AG10803 (cell line): Measurements from ENCODE around the gene INHBE.
A peak's percentile ranks its signal among the peaks of the same experiment; 100 is the strongest.

Source experiments
- DNase-seq: peaks from one replicate; pipeline ENCODE4 v3.0.0; 2010; ENCODE audit warnings: low read depth
- H3K4me3 ChIP-seq: 2 replicates; pipeline ENCODE4 v1.5.1; 2011; ENCODE audit warnings: mild to moderate bottlenecking, low read length, control low read depth
- TF ChIP-seq, protein P1 (sequence below): conservative IDR thresholded peaks from 2 replicates; pipeline ENCODE4 v1.5.1; 2011; ENCODE audit warnings: mild to moderate bottlenecking, low read length, control low read depth, inconsistent platforms

Gene INHBE

GRCh38 chr12:57473392-57473791, 18.3 kb downstream of the INHBE start:
- no peak overlapping the region for H3K4me3 ChIP-seq
- TF ChIP-seq, protein P1, sequence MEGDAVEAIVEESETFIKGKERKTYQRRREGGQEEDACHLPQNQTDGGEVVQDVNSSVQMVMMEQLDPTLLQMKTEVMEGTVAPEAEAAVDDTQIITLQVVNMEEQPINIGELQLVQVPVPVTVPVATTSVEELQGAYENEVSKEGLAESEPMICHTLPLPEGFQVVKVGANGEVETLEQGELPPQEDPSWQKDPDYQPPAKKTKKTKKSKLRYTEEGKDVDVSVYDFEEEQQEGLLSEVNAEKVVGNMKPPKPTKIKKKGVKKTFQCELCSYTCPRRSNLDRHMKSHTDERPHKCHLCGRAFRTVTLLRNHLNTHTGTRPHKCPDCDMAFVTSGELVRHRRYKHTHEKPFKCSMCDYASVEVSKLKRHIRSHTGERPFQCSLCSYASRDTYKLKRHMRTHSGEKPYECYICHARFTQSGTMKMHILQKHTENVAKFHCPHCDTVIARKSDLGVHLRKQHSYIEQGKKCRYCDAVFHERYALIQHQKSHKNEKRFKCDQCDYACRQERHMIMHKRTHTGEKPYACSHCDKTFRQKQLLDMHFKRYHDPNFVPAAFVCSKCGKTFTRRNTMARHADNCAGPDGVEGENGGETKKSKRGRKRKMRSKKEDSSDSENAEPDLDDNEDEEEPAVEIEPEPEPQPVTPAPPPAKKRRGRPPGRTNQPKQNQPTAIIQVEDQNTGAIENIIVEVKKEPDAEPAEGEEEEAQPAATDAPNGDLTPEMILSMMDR, result no peak
- no peak for DNase-seq

GRCh38 chr12:57473886-57474285, 18.8 kb downstream of the INHBE start:
- DNase-seq, result no peak
- no peak overlapping the region for H3K4me3 ChIP-seq
- TF ChIP-seq, protein P1, result no peak

DNA sequence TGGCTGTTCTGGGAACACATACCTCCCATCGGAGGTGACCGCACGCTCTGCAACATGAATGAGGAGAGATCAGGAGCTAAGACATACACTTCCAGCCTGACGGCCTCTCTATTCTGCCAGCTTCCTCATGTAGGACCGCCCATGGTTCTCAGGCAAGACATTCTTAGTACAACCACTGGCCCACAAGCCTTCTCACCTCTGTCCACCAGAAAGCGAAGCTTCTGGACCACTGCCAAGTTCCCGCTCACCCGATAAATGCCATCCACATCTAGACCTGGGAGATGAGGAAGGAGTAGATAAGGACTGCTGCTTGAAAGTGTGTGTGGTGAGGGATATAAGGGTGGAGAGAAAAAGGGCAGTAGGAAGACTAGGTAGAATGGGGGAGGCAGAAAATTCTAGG, 19.3 kb downstream of the INHBE start:
- TF ChIP-seq, protein P1, result no peak
- H3K4me3 ChIP-seq, result no peak overlapping the region
- no peak for DNase-seq

- H3K4me3 ChIP-seq, result no peak overlapping the region
- no peak for DNase-seq
Observed at GRCh38 chr12:57474862-57475261, 19.8 kb downstream of the INHBE start.

DNA sequence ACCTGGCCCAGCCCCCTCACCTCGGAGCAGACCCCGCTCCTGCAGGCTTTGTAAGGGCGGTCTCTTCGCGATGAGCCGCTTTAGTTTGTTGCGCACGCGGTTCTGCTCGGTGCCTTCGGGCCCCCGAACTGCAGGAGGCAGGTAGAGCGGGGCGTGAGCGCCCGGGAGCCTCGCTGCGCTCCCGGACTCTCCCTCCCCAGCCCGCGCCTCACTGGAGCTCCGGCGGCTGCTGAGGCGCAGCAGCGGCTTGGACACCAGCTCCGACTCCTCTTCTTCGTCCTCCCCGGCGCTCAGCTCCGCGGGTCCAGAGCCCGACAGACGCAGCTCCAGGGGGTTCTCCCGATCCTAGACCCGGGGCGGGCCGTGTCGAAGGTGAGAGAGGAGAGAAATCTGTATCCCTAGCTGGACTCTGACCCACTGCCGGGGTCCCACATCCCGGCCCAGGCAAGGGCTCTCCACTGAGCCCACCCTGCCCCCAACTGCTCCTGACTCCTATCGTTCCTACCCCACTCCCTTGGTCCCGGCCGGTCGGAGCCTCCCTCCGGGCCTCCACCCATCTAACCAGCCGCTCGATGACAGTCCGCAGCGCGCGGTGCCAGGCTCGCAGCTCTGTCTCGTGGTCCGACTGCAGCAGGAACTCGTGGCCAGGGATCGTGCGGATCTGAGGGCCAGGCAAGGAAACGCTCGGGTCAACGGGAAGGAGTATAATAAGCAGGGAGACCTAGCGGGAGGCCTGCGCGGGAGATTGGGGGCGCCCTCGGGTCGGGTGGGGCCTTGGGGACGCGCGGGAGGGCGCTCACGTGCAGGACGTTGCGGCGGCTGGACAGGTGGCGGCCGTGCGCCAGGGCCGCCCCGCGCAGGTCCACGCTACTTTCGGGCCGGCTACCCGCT, 20.4 kb downstream of the INHBE start:
- peak overlapping the region; percentile 20 for H3K4me3 ChIP-seq
- TF ChIP-seq, protein P1, result no peak
- DNase-seq, result peak; percentile 28

More at GRCh38 chr12:57474862-57475261, 19.8 kb downstream of the INHBE start:
- TF ChIP-seq, protein P1, result no peak

DNA sequence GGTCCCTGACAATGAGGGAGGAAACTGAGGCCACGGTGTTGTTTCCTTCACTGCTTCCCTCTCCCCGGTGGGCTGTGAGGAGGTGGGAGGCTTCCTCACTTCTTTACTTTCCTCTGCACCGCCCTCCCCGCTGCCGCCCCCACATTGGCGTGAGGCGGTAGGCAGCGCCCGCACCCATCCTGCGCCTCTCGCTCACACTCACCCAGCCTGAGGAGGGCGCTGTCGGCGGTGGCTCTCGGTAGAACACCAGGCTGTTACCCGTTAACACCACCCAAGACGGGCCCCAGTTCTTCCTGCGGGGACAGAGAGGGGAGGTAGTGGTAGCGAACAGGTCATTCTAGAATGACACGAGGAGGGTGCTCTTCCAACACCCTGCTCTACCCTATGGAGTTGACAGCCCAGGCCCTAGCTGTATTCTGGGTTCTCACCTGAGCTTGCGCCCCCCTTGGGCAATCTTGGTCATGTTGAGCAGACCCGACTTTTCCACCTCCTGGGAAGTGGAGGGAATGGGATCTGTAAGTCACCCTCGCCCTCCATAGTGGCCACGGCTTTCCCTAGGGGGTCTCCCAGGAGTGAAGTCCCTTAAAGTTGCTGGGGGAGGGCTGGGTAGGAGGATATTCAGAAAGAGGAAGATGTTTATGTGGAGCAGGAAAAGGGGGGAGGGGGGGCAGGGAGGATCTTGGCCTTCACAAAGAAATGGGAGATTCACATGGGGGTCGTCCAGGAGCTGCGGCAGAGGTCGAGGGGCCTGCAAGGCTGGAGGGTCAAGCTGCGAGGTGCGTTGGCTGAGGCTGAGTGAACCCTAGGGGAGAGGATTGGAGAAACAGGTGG, 21.3 kb downstream of the INHBE start:
- TF ChIP-seq, protein P1, result no peak; the same call in 1 of the 2 replicates
- no peak for DNase-seq
- no peak overlapping the region for H3K4me3 ChIP-seq
